GM18909 (cell line): ENCODE measurements around the gene BORCS6.
"Not testable (repeated sequence)": the region's sequence is repeated elsewhere in the genome, so short reads cannot be mapped to it uniquely, and the experiment has no call there.

Experiments
- ATAC-seq: cut with Tn5 transposase; IDR thresholded peaks from one replicate; pipeline ENCODE4 v1.9.1; 2021; ENCODE audit warnings: mild to moderate bottlenecking; ENCODE audit not compliant: unreplicated experiment, poor library complexity

BORCS6 gene

DNA sequence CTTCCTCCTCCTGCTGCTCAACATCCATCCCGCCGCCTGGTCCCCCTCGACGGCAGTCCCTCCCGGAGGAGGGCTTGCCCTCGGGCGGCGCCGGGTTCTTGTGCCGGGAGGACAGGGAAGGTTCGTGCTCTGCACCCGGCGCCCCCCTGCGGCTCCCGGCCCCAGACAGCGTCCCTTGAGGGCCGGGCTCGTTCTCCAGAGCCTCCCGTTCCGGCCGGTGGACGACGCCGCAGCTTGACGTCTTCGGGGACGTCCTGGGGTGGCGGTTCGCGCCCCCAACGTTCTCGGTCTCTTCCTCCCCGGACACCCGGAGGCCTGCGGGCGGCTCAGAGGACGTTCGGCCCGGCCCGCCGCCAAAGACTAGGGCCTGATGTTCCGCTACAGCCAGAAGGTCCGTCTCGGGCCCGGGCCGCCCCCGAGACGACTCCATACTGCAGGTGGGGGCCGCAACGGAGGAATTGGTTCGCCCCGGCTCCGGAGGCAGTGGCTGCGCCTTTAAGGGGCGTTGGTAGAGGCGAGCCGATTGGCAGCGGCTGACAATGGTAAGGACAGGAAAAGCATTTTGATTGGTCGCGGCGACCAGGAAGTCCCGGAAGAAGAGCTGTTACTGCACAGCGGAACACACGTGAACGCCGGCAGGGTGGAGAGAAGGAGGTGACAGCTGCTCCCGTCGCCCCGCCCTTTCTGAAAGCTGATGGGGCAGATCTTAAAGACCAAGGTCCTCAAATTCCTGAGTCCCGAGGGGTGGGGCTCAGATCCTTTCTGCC lies at the start of gene BORCS6:
Gene BORCS6, minus strand, starts transcription at position 470 of the 767 bp plus-strand sequence. Its CDS starts 40 bp downstream, at position 430.
- peak; percentile 49 for ATAC-seq

- ATAC-seq, result no peak
Measured at GRCh38 chr17:8237886-8238285, 47.9 kb upstream of the BORCS6 start.

DNA sequence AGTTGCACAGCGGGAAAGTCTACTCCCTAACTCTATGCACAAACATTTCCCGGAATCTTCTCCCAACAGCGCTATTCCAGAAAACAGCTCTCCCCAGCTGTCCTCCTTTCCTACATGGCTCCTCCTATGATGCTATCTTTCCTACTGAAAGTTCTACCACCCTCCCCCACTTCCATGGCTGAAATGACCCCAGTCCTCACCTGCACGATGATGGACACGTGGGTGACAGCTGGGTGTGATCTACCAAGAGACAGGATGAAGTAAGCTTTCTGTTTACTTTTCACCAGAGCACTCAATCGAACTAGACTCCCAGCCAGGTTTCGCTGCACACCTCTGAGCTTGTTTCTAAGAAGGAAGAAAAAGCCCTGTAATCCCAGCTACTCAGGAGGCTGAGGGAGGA lies 47.2 kb upstream of the BORCS6 start:
- ATAC-seq, result no peak

DNA sequence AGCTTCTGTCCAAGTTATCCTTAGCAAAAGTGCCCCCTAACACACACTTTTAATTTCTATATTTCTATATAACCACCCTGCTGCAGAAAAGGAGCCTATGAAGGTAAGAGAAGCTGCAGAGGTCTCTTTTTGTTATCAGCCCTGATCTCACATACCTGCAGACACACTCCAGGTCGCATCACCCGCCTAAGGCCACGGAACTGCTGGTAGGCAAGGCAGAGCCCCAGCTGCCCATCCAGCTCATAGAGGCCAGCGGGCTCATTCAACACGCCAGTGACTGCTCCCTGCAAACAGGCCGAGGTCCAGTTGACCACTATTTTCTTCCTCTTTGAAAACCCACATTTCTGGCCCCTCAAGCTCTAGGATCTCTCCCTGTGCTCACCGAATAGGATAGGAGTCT lies 45.7 kb upstream of the BORCS6 start:
- ATAC-seq, result no peak

- no peak for ATAC-seq
Measured at GRCh38 chr17:8234361-8235270, 44.6 kb upstream of the BORCS6 start.

DNA sequence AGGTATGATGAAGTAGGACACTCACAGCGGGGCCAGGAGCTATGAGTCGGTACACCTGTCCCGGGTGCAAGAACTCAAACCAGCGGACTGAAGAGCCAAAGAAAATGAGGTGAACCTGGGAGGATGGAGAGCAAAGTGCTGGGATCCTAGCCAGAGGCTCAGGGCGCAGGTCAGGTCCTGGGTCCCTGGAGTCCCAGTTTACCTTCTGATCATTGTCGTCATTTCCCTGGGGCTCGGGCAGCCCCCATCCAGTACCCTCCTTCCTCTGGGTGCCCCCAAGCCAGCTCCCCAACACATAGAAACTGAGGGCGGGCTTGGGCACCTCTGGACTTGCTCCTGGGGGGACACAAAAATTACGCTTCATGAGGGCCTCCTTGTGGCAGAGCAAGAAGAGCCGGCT lies 41.7 kb upstream of the BORCS6 start:
- ATAC-seq, result no peak

GRCh38 chr17:8227238-8227581 lies 37.2 kb upstream of the BORCS6 start:
- no peak for ATAC-seq

GRCh38 chr17:8226536-8227237 lies 36.7 kb upstream of the BORCS6 start:
- ATAC-seq, result no peak

DNA sequence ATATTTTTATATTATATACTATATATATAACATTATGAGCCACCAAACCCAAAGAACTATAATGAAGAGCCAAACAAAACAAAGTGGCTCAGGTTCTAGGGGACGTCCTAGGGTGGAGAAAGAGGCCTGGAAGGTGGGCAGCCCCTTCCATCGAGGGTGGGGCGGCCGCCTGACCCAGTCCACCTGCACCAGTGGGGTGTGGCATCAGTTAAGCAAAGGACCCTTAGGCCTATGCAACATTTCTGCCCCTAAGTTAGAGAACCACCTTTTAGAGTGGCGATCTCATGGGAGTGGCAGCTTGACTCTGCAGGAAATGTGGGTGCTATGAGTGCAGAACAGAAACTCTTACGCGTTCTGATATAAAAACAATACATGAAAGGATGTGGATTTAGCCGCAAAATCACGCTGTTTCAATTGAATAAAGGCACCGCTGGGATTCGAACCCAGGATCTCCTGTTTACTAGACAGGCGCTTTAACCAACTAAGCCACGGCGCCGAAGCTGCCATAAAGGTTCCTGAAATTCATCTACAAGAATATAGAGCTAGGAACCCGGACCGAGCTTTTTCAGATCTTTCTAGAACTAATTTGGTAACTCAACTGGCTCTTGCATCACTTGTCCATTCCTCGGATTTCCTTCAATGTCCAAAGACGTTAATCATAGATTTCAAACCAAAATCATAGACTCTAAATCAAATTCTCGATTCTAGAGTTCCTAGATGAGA lies 36.0 kb upstream of the BORCS6 start:
- no peak for ATAC-seq

GRCh38 chr17:8224891-8225812 lies 35.2 kb upstream of the BORCS6 start:
- ATAC-seq, result no peak

- ATAC-seq, result peak; percentile 3
Measured at GRCh38 chr17:8223356-8224126, 33.6 kb upstream of the BORCS6 start.

DNA sequence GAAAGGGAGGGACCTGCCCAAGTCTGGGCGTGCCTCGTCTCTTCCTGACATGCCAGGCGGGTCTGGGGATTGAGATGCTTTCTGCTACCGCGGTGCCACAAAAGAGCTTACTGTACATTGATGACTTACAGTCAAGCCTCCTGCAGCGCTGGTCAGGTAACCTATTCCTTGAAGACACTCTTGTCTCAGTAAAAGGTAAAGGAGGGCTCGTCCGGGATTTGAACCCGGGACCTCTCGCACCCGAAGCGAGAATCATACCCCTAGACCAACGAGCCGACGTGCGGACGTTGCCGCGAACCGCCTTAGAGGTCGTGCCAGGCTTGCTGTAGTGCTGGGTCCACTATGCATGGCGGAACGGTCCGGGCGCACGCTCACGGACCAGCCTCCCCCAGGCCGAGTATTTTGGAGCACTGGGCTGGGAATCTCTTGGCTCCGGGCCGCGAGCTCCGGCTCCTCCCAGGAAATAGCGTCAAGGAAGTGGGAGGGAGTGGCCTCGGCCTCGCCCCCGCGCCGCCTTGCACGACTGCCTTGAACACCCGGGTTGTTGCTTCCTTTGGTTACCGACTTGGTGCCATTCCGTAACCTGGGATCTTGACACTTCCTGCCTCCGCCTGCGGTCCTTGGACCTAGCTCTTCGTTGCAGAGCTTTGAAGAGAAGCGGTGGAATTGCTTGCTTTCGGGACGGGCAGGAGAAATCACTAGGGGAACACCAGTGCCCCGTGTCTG lies 32.8 kb upstream of the BORCS6 start:
- ATAC-seq, result peak; percentile 39

DNA sequence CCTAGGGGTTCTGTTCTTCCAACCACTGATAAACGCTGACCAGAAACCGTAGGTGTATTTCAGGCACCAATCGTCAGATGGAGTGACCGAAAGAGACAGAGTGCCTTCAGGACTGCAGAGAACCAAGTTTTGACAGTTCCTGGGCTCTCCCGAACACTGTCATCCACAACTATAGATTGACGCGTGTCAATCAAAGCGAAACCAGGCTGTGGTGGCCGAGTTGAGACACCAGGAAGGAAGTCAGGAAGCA lies 32.3 kb upstream of the BORCS6 start:
- peak; percentile 33 for ATAC-seq

- peak; percentile 39 for ATAC-seq
Measured at GRCh38 chr17:8221663-8222379, 31.8 kb upstream of the BORCS6 start.

GRCh38 chr17:8220783-8221662 lies 31.0 kb upstream of the BORCS6 start:
- ATAC-seq, result no peak

DNA sequence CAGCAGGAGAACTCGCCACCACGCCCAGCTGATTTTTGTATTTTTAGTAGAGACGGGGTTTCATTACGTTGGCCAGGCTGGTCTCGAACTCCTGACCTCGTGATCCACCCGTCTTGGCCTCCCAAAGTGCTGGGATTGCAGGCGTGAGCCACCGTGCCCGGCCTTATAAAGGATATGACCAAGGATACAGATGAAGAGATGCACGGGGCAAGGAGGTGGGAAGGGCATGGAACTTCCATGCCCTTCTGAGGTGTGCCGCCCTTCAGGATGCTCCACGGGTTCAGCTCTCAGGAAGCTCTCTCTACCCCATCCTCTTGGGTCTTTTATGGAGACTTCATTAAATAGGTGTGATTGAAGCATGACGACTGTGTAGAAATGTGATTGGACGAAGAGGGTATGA lies 24.0 kb upstream of the BORCS6 start:
- not testable (repeated sequence) for ATAC-seq
